Measurements from ENCODE around the gene BAHCC1.

BAHCC1 gene

DNA sequence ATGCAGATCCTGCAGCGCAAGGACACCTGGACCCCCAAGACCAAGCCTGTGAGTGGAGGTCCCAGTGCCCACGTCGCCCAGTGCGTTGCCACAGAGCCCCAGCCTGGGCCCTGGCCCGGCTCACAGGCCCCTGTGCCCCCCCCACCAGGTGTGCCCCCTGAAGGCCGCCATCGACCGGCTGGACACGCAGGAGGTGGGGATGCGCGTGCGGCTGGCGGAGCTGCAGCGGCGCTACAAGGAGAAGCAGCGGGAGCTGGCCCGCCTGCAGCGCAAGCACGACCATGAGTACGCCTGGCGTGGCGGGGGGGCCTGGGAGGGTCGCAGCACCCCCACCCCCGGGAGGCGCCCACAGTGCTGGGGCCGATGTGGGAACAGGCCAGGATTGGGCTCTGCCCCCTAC, 56.6 kb downstream of the BAHCC1 start:
- no peak overlapping the region for H2BK12ac ChIP-seq (ENCODE audit: low read length)
- H3K36me3 ChIP-seq (ENCODE audit: control insufficient read depth in 1 of 2, insufficient read depth in 2 of 2, low read length in 2 of 2) = no peaks in the 10 kb centered on the region
- H4K8ac ChIP-seq (ENCODE audit: low read depth, low read length) = no peak overlapping the region
- H3K4ac ChIP-seq (ENCODE audit: low read depth, low read length) = no peak overlapping the region
- no peaks in the 10 kb centered on the region for H3K79me2 ChIP-seq (ENCODE audit: control insufficient read depth, insufficient read depth, low read length, poor library complexity)
- H2AK5ac ChIP-seq (ENCODE audit: low read length) = no peak overlapping the region
- no peak overlapping the region for H2BK120ac ChIP-seq (ENCODE audit: insufficient read depth, low read length, poor library complexity)
- H2AFZ ChIP-seq (ENCODE audit: insufficient read depth, low read length, poor library complexity) = no peak overlapping the region
- no peak overlapping the region for H3K14ac ChIP-seq (ENCODE audit: low read length)
- H3K9ac ChIP-seq (ENCODE audit: low read length) = no peak overlapping the region
- H3K27ac ChIP-seq (ENCODE audit: low read depth, low read length) = no peak overlapping the region
- no peaks in the 10 kb centered on the region for H3K27me3 ChIP-seq (ENCODE audit: insufficient read depth, low read length)
- H3K4me2 ChIP-seq (ENCODE audit: low read length) = no peak overlapping the region
- H4K91ac ChIP-seq (ENCODE audit: low read depth, low read length) = no peak overlapping the region
- no peak for DNase-seq
- no peak overlapping the region for H3K4me3 ChIP-seq (ENCODE audit: low read depth, low read length)
- H4K12ac ChIP-seq (ENCODE audit: low read depth, low read length) = no peak overlapping the region
- H3K4me1 ChIP-seq (ENCODE audit: control insufficient read depth in 1 of 2, insufficient read depth in 2 of 2, low read length in 2 of 2) = peaks cover 5% of the 10 kb centered on the region in 2 experiments
- no peak overlapping the region for H2BK5ac ChIP-seq (ENCODE audit: low read depth, low read length, poor library complexity)
- H3K23ac ChIP-seq (ENCODE audit: low read length) = no peak overlapping the region
- WGBS (ENCODE audit: extremely low coverage, insufficient coverage, insufficient read length) = no CpG with 5 or more reads among the region's 26 CpGs
- no peak overlapping the region for H3K18ac ChIP-seq (ENCODE audit: low read length)
- H3K79me1 ChIP-seq (ENCODE audit: low read length) = no peaks in the 10 kb centered on the region
- no peaks in the 10 kb centered on the region for H3K9me3 ChIP-seq (ENCODE audit: insufficient read depth, low read depth, low read length)

DNA sequence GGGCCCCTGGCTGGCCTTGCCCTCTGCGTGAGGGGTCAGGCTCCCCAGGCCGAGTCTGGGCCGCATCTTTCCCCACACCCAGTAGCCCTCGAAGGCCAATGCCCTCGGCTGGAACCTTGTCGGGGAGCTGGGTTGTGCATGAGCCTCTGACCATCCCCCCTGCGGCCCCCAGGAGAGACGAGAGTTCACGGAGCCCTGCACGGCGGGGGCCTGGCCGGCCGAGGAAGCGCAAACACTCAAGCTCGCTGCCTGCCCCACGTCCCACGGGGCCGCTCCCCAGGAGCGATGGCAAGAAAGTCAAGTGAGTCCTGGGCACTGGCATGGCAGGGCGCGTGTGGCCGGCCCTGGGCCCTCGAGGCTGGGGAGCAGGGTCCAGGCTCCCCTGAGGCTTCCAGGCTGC, 57.3 kb downstream of the BAHCC1 start:
- H3K9ac ChIP-seq (ENCODE audit: low read length) = no peak overlapping the region
- no peak overlapping the region for H4K12ac ChIP-seq (ENCODE audit: low read depth, low read length)
- no CpG with 5 or more reads among the region's 23 CpGs for WGBS (ENCODE audit: extremely low coverage, insufficient coverage, insufficient read length)

DNA sequence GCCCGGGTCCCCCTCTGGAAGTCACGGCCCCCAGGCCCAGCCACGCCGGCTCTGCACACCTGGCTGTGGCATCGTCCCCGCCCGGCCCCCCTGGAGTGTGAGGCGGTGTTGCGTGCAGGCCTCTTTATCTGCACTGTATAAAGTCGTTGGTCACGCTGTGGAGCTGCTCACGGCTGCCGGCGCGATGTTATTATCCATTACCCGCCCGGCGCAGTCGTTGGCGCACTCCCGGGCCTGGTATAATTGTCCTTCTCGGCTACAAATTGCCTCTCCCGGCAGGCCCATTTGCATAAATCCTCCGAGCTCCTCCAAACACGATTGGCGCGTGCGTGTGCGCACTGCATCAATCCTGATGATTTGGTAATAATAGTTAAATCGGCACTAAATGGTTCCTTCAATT, 57.8 kb downstream of the BAHCC1 start:
- Histone ChIP-seq H3K18ac (ENCODE audit: low read length) (no peak overlapping the region), H2BK12ac (ENCODE audit: low read length) (no peak overlapping the region), H2AFZ (ENCODE audit: insufficient read depth, low read length, poor library complexity) (no peak overlapping the region), H3K4ac (ENCODE audit: low read depth, low read length) (no peak overlapping the region), H3K23ac (ENCODE audit: low read length) (no peak overlapping the region), H3K4me2 (ENCODE audit: low read length) (no peak overlapping the region), H3K36me3 (ENCODE audit: control insufficient read depth in 1 of 2, insufficient read depth in 2 of 2, low read length in 2 of 2) (no peaks in the 10 kb centered on the region), H3K9ac (ENCODE audit: low read length) (no peak overlapping the region), H3K27me3 (ENCODE audit: insufficient read depth, low read length) (no peaks in the 10 kb centered on the region), H3K4me1 (ENCODE audit: control insufficient read depth in 1 of 2, insufficient read depth in 2 of 2, low read length in 2 of 2) (peaks cover 5 to 7% of the 10 kb centered on the region in 2 experiments), H2BK5ac (ENCODE audit: low read depth, low read length, poor library complexity) (no peak overlapping the region), H3K14ac (ENCODE audit: low read length) (no peak overlapping the region), H3K79me1 (ENCODE audit: low read length) (no peaks in the 10 kb centered on the region), H4K8ac (ENCODE audit: low read depth, low read length) (no peak overlapping the region), H4K12ac (ENCODE audit: low read depth, low read length) (no peak overlapping the region), H3K27ac (ENCODE audit: low read depth, low read length) (no peak overlapping the region), H4K91ac (ENCODE audit: low read depth, low read length) (no peak overlapping the region), H3K4me3 (ENCODE audit: low read depth, low read length) (no peak overlapping the region), H2AK5ac (ENCODE audit: low read length) (no peak overlapping the region), H3K79me2 (ENCODE audit: control insufficient read depth, insufficient read depth, low read length, poor library complexity) (no peaks in the 10 kb centered on the region), H3K9me3 (ENCODE audit: insufficient read depth, low read depth, low read length) (no peaks in the 10 kb centered on the region), H2BK120ac (ENCODE audit: insufficient read depth, low read length, poor library complexity) (no peak overlapping the region)
- no CpG with 5 or more reads among the region's 30 CpGs for WGBS (ENCODE audit: extremely low coverage, insufficient coverage, insufficient read length)
- no peak for DNase-seq

More for the DNA sequence above, 57.3 kb downstream of the BAHCC1 start:
- Histone ChIP-seq H3K4me3 (ENCODE audit: low read depth, low read length) (no peak overlapping the region), H3K23ac (ENCODE audit: low read length) (no peak overlapping the region), H3K4me2 (ENCODE audit: low read length) (no peak overlapping the region), H3K79me2 (ENCODE audit: control insufficient read depth, insufficient read depth, low read length, poor library complexity) (no peaks in the 10 kb centered on the region), H3K36me3 (ENCODE audit: control insufficient read depth in 1 of 2, insufficient read depth in 2 of 2, low read length in 2 of 2) (no peaks in the 10 kb centered on the region), H4K91ac (ENCODE audit: low read depth, low read length) (no peak overlapping the region), H3K9me3 (ENCODE audit: insufficient read depth, low read depth, low read length) (no peaks in the 10 kb centered on the region), H2BK12ac (ENCODE audit: low read length) (no peak overlapping the region), H3K27ac (ENCODE audit: low read depth, low read length) (no peak overlapping the region), H2AFZ (ENCODE audit: insufficient read depth, low read length, poor library complexity) (no peak overlapping the region), H3K79me1 (ENCODE audit: low read length) (no peaks in the 10 kb centered on the region), H3K14ac (ENCODE audit: low read length) (no peak overlapping the region), H3K18ac (ENCODE audit: low read length) (no peak overlapping the region), H3K4me1 (ENCODE audit: control insufficient read depth in 1 of 2, insufficient read depth in 2 of 2, low read length in 2 of 2) (peaks cover 5 to 7% of the 10 kb centered on the region in 2 experiments), H3K27me3 (ENCODE audit: insufficient read depth, low read length) (no peaks in the 10 kb centered on the region), H4K8ac (ENCODE audit: low read depth, low read length) (no peak overlapping the region), H3K4ac (ENCODE audit: low read depth, low read length) (no peak overlapping the region), H2BK120ac (ENCODE audit: insufficient read depth, low read length, poor library complexity) (no peak overlapping the region), H2BK5ac (ENCODE audit: low read depth, low read length, poor library complexity) (no peak overlapping the region), H2AK5ac (ENCODE audit: low read length) (no peak overlapping the region)
- no peak for DNase-seq

DNA sequence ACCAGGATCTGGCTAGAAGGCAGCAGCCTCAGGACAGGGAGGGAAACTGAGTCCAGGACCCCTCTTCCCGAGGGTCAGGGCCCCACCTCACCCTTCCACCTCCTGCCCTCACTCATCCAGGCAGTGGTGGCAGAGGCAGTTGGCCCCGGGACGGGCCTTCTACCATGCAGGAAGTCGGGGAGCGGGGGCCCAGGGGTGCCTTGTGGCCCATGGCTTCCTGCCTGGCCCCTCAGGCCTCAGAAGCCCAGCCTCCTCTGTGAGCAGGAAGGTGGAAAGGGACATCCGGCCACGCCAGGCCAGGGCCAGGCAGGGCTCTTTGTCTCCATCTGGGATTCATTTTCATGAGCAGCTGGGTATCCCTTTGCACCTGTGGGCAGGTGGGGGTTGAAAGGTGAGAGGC, 58.5 kb downstream of the BAHCC1 start:
- Histone ChIP-seq H2BK5ac (ENCODE audit: low read depth, low read length, poor library complexity) (no peak overlapping the region), H3K79me1 (ENCODE audit: low read length) (no peaks in the 10 kb centered on the region), H4K8ac (ENCODE audit: low read depth, low read length) (no peak overlapping the region), H3K36me3 (ENCODE audit: control insufficient read depth in 1 of 2, insufficient read depth in 2 of 2, low read length in 2 of 2) (no peaks in the 10 kb centered on the region), H3K23ac (ENCODE audit: low read length) (no peak overlapping the region), H3K4me2 (ENCODE audit: low read length) (no peak overlapping the region), H3K79me2 (ENCODE audit: control insufficient read depth, insufficient read depth, low read length, poor library complexity) (no peaks in the 10 kb centered on the region), H3K9ac (ENCODE audit: low read length) (no peak overlapping the region), H3K27me3 (ENCODE audit: insufficient read depth, low read length) (no peaks in the 10 kb centered on the region), H2AFZ (ENCODE audit: insufficient read depth, low read length, poor library complexity) (no peak overlapping the region), H2BK120ac (ENCODE audit: insufficient read depth, low read length, poor library complexity) (no peak overlapping the region), H4K12ac (ENCODE audit: low read depth, low read length) (no peak overlapping the region), H3K14ac (ENCODE audit: low read length) (no peak overlapping the region), H2AK5ac (ENCODE audit: low read length) (no peak overlapping the region), H3K4ac (ENCODE audit: low read depth, low read length) (no peak overlapping the region), H3K4me1 (ENCODE audit: control insufficient read depth in 1 of 2, insufficient read depth in 2 of 2, low read length in 2 of 2) (peaks cover 5 to 7% of the 10 kb centered on the region in 2 experiments), H3K27ac (ENCODE audit: low read depth, low read length) (no peak overlapping the region), H3K18ac (ENCODE audit: low read length) (no peak overlapping the region), H4K91ac (ENCODE audit: low read depth, low read length) (no peak overlapping the region), H3K9me3 (ENCODE audit: insufficient read depth, low read depth, low read length) (no peaks in the 10 kb centered on the region), H2BK12ac (ENCODE audit: low read length) (no peak overlapping the region), H3K4me3 (ENCODE audit: low read depth, low read length) (no peak overlapping the region)
- WGBS (ENCODE audit: extremely low coverage, insufficient coverage, insufficient read length) = no CpG with 5 or more reads among the region's 7 CpGs
- no peak for DNase-seq

Measured in trophoblast cell (in vitro differentiated cells and primary cell).